ENCODE results near the gene NUTM2B.
A peak's percentile ranks its signal among the peaks of the same experiment; 100 is the strongest.
"Not testable (repeated sequence)": the region's sequence is repeated elsewhere in the genome, so short reads cannot be mapped to it uniquely, and the experiment has no call there.

NUTM2B gene

GRCh38 chr10:79702927-79703326 is at the start of gene NUTM2B:
TSS of gene NUTM2B (plus strand) at chr10:79703227. CDS start at chr10:79703610, 383 bp downstream.
- not testable (repeated sequence) for DNase-seq (ENCODE audit: low read depth)

- DNase-seq (ENCODE audit: low read depth): not testable (repeated sequence)
Measured at GRCh38 chr10:79663287-79663686, 39.7 kb upstream of the NUTM2B start.

GRCh38 chr10:79664686-79665085 is 38.3 kb upstream of the NUTM2B start:
- not testable (repeated sequence) for DNase-seq (ENCODE audit: low read depth)

- peak; percentile 72 for DNase-seq (ENCODE audit: low read depth)
Measured at GRCh38 chr10:79669248-79669788, 33.7 kb upstream of the NUTM2B start.

GRCh38 chr10:79674878-79675277 is 28.1 kb upstream of the NUTM2B start:
- DNase-seq (ENCODE audit: low read depth): peak; percentile 52

- DNase-seq (ENCODE audit: low read depth): not testable (repeated sequence)
Measured at GRCh38 chr10:79683026-79683883, 19.8 kb upstream of the NUTM2B start.

- not testable (repeated sequence) for DNase-seq (ENCODE audit: low read depth)
Measured at GRCh38 chr10:79683884-79684720, 18.9 kb upstream of the NUTM2B start.

- not testable (repeated sequence) for DNase-seq (ENCODE audit: low read depth)
Measured at GRCh38 chr10:79685044-79685685, 17.9 kb upstream of the NUTM2B start.

GRCh38 chr10:79686595-79686994 is 16.4 kb upstream of the NUTM2B start:
- DNase-seq (ENCODE audit: low read depth): not testable (repeated sequence)

GRCh38 chr10:79687406-79688150 is 15.4 kb upstream of the NUTM2B start:
- not testable (repeated sequence) for DNase-seq (ENCODE audit: low read depth)

- DNase-seq (ENCODE audit: low read depth): not testable (repeated sequence)
Measured at GRCh38 chr10:79688798-79689197, 14.2 kb upstream of the NUTM2B start.

- not testable (repeated sequence) for DNase-seq (ENCODE audit: low read depth)
Measured at GRCh38 chr10:79696596-79696995, 6.4 kb upstream of the NUTM2B start.

GRCh38 chr10:79697141-79697540 is 5.9 kb upstream of the NUTM2B start:
- not testable (repeated sequence) for DNase-seq (ENCODE audit: low read depth)

- not testable (repeated sequence) for DNase-seq (ENCODE audit: low read depth)
Measured at GRCh38 chr10:79700381-79700944, 2.6 kb upstream of the NUTM2B start.

GRCh38 chr10:79707017-79707416 is 4.0 kb downstream of the NUTM2B start:
- not testable (repeated sequence) for DNase-seq (ENCODE audit: low read depth)

GRCh38 chr10:79714976-79715375 is 11.9 kb downstream of the NUTM2B start:
- not testable (repeated sequence) for DNase-seq (ENCODE audit: low read depth)

- DNase-seq (ENCODE audit: low read depth): not testable (repeated sequence)
Measured at GRCh38 chr10:79716917-79717579, 14.0 kb downstream of the NUTM2B start.

- not testable (repeated sequence) for DNase-seq (ENCODE audit: low read depth)
Measured at GRCh38 chr10:79720000-79720399, 17.0 kb downstream of the NUTM2B start.

GRCh38 chr10:79726620-79727019 is 23.6 kb downstream of the NUTM2B start:
- DNase-seq (ENCODE audit: low read depth): not testable (repeated sequence)

GRCh38 chr10:79744844-79745243 is 41.8 kb downstream of the NUTM2B start:
- not testable (repeated sequence) for DNase-seq (ENCODE audit: low read depth)

Measured in EH (cell line).